Heart right ventricle (tissue), 16 donors: ENCODE measurements around the gene UBD. TPM values are rescaled to one million over a fixed set of nuclear protein-coding genes. Genes with fewer than 3 reads are reported as not detected.

Experiments used
- ATAC-seq, 8 donors: fragments of 200-7000 bp; cut with Tn5 transposase; one replicate each; pipeline ENCODE4 v1.9.1; 2020; ENCODE audit warnings: mild to moderate bottlenecking in 8 of 8, moderate library complexity in 8 of 8, moderate number of reproducible peaks in 1 of 8
- DNase-seq, 2 donors: peaks; one replicate each; pipeline ENCODE4 v3.0.0-alpha.2; 2020
- H3K27ac ChIP-seq, 10 donors: fragments of 200-600 bp; sonication (generic) in 2 of 10; one replicate each; pipeline versions ENCODE4 v1.5.0 to v1.8.0; 2020 to 2022; ENCODE audit warnings: mild to moderate bottlenecking in 3 of 10
- H3K27me3 ChIP-seq, 7 donors: fragments of 200-600 bp; one replicate each; pipeline ENCODE4 v1.8.0; 2021 to 2022; ENCODE audit warnings: mild to moderate bottlenecking in 2 of 7
- H3K36me3 ChIP-seq, 9 donors: fragments of 200-600 bp; sonication (generic) in 1 of 9; one replicate each; pipeline versions ENCODE4 v1.5.0 to v1.8.0; 2020 to 2022; ENCODE audit warnings: mild to moderate bottlenecking in 2 of 9
- H3K4me1 ChIP-seq, 9 donors: fragments of 200-600 bp; sonication (generic) in 1 of 9; one replicate each; pipeline versions ENCODE4 v1.5.0 to v1.8.0; 2020 to 2022; ENCODE audit warnings: mild to moderate bottlenecking in 4 of 9
- H3K4me3 ChIP-seq, 10 donors: fragments of 200-600 bp; sonication (generic) in 2 of 10; one replicate each; pipeline versions ENCODE4 v1.5.0 to v1.8.0; 2020 to 2022; ENCODE audit warnings: mild to moderate bottlenecking in 7 of 10, moderate library complexity in 2 of 10
- H3K9me3 ChIP-seq, 11 donors: fragments of 200-600 bp in 10 of 11; sonication (generic) in 2 of 11; one replicate each; pipeline versions ENCODE4 v1.5.0 to v1.8.0; 2013 to 2022; ENCODE audit warnings: mild to moderate bottlenecking in 2 of 11, control low read depth in 1 of 11, moderate library complexity in 1 of 11
- WGBS, 2 donors: extraction: QIAGEN DNeasy Blood & Tissue Kit; methylation state at CpG; one replicate each; pipeline ENCODE4 v1.1.7; 2013; ENCODE audit warnings: inconsistent platforms in 1 of 2; 5-methylcytosine and 5-hydroxymethylcytosine counted together
- intact Hi-C, 10 donors: fragments of 100-400 bp; cut with DNase I; formaldehyde crosslinking; loops; one replicate each; pipeline versions ENCODE4 v1.11.1 to v1.14.2; 2022
- polyA plus RNA-seq, 2 donors: library from polyadenylated mRNA; stranded (reverse); fragments of 200-250 nt; gene quantifications; one replicate each; pipeline ENCODE4 v1.2.3, GENCODE V29; 2013
- total RNA-seq, 10 donors: library from RNA; stranded (reverse); fragmentation: NEBNext Ultra II Directional in 3 of 10; extraction: Animal tissue kit (Norgen Biotek cat#: 25700) in 3 of 10; gene quantifications; one replicate each; pipeline versions ENCODE4 v1.2.1 to v1.2.4, GENCODE V29; 2021 to 2023
- TF ChIP-seq, protein P1 (sequence below), 9 donors: fragments of 200-600 bp; sonication (generic) in 2 of 9; IDR thresholded peaks; one replicate each; pipeline versions ENCODE4 v1.5.0 to v1.8.0; 2021 to 2022; ENCODE audit warnings: antibody characterized with exemption in 9 of 9, mild to moderate bottlenecking in 5 of 9, moderate library complexity in 1 of 9
- donor health status: Arrhythmogenic right ventricular cardiomyopathy.
- donor health status: ischemic (EF 13 %, LVEDD 7.1; RV severe dilation, severe dysfunction).
- donor health status: healthy with polysubstance abuse.
- donor health status: DM: no; HTN: yes; CAD: no.
- donor health status: DM: no; HTN: no; CAD: no.
- donor health status: ischemic (EF 25% LVEDD 6.9; RV normal size, moderate dysfunction).
- donor health status: ischemic (EF 25% LVEDD 5.7; RV mildly dilated, moderate dysfunction).
- donor health status: healthy.
- donor health status: DM: yes; HTN: yes; CAD: no.
- donor health status: Ischemic cardiomyopathy.
- donor health status: ischemic (EF 35%, LVEDD 5.7; RV mildly dilated, moderate dysfunction).
- donor health status: nonischemic (EF 11% LVEDD 7.7; RV severe dilation, severe dysfunction).
- donor health status: DM: yes; HTN: yes; CAD: no.
- donor health status: PGD.
- donor health status: ischemic (EF 29% LVEDD 5.4; RV normal size, mild dysfunction).
- donor health status: nonischemic (EF 23%, LVEDD 6.1; RV moderate dilation, normal function).

The UBD gene
- total and polyA plus RNA-seq, 12 donors: 0.23 to 53.8 (median 0.42) TPM; not detected in 7

GRCh38 chr6:29527126-29527525 is 32.4 kb downstream of the UBD start:
- H3K4me3 ChIP-seq: no peak overlapping the region
- H3K9me3 ChIP-seq: no peaks in the 10 kb centered on the region
- 79 to 91% methylated on average over 1 of the region's 1 CpG for WGBS, 2 donors
- TF ChIP-seq, protein P1, sequence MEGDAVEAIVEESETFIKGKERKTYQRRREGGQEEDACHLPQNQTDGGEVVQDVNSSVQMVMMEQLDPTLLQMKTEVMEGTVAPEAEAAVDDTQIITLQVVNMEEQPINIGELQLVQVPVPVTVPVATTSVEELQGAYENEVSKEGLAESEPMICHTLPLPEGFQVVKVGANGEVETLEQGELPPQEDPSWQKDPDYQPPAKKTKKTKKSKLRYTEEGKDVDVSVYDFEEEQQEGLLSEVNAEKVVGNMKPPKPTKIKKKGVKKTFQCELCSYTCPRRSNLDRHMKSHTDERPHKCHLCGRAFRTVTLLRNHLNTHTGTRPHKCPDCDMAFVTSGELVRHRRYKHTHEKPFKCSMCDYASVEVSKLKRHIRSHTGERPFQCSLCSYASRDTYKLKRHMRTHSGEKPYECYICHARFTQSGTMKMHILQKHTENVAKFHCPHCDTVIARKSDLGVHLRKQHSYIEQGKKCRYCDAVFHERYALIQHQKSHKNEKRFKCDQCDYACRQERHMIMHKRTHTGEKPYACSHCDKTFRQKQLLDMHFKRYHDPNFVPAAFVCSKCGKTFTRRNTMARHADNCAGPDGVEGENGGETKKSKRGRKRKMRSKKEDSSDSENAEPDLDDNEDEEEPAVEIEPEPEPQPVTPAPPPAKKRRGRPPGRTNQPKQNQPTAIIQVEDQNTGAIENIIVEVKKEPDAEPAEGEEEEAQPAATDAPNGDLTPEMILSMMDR (IDR thresholded peaks at IDR 0.05): no peak
- H3K4me1 ChIP-seq: no peaks in the 10 kb centered on the region
- intact Hi-C loops: no loop called here
- H3K27me3 ChIP-seq: peaks cover 0 to 17% (median 0%) of the 10 kb centered on the region in 7 donors
- no peak for ATAC-seq
- no peak for DNase-seq
- no peak overlapping the region for H3K27ac ChIP-seq
- no peaks in the 10 kb centered on the region for H3K36me3 ChIP-seq

- Histone ChIP-seq H3K36me3 (no peaks in the 10 kb centered on the region), H3K4me1 (no peaks in the 10 kb centered on the region), H3K27ac (no peak overlapping the region), H3K4me3 (no peak overlapping the region), H3K27me3 (peaks cover 0 to 17% (median 0%) of the 10 kb centered on the region in 7 donors), H3K9me3 (no peaks in the 10 kb centered on the region)
- ATAC-seq: no peak
- no peak for DNase-seq
- TF ChIP-seq, protein P1 (IDR thresholded peaks at IDR 0.05): no peak
- intact Hi-C loops: no loop called here
- WGBS, 2 donors: 0% methylated on average over 1 of the region's 1 CpG
Observed at GRCh38 chr6:29525311-29525639, 34.3 kb downstream of the UBD start.

DNA sequence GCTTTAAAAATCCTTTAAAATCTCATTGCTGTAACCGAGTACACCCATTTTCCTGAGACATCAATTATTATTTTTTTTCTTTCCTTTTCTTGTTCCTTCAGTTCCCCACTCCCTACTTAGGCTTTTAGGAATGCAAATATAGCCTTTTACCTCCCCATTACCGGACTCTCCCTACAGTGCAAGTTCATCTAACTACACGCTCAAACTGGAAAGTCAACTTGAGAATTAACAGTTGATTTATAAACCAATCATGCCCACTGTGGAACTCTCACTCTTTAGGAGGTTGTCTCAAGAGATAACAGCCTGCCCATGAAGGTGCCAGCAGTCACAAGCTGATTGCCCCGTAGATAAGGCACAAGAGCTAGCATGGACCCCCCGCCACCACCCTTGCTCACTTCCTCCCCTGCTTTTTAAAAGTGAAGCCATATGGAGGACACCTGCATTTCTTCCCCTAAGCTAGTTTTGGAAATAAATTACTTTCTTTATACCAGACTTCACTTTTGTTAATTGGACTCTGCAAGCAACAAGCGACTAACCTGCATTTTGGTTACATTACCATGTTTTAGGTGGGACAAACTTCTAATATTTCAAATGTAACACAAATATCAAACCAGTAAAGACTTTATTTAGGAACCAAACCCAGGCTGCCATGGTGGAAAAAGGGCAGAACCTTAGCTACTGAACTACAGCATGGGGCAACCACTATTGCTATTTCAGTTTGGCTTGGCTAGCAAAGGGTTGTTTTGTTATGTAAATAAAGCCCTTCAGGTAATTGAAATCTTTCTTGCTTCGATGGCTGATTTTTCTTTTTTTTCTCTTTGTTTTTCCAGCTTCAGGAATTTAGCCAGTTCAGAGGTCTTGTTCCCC is 34.9 kb downstream of the UBD start:
- intact Hi-C loops: no loop called here
- H3K4me1 ChIP-seq: no peaks in the 10 kb centered on the region
- ATAC-seq (no peak), DNase-seq (no peak)
- no peak overlapping the region for H3K27ac ChIP-seq
- 66 to 69% methylated on average over 7 of the region's 7 CpGs for WGBS, 2 donors
- H3K4me3 ChIP-seq: no peak overlapping the region
- no peaks in the 10 kb centered on the region for H3K9me3 ChIP-seq
- TF ChIP-seq, protein P1 (IDR thresholded peaks at IDR 0.05): no peak
- peaks cover 0 to 17% (median 0%) of the 10 kb centered on the region in 7 donors for H3K27me3 ChIP-seq
- no peaks in the 10 kb centered on the region for H3K36me3 ChIP-seq

DNA sequence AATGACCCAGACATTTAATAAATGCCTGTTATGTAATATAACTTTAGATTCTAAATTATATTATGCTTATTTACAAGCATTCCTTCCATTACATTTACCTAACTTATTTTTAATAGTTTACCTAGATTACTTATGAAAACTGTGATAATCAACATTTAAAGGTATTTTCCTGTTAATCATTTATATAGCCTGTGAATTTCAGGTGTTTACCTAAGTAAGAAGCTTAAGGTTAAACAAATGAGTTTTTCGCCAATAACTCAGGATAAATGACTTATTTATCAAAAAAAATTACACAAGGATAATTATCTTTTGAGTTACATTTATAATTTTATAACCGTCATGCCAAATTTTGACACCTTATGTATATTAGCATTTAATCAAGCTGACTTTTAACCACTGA is 35.5 kb downstream of the UBD start:
- ATAC-seq: no peak
- TF ChIP-seq, protein P1 (IDR thresholded peaks at IDR 0.05): no peak
- 68% methylated on average over 2 of the region's 2 CpGs for WGBS, 2 donors

More for the DNA sequence above, 35.5 kb downstream of the UBD start:
- Histone ChIP-seq H3K4me3 (no peak overlapping the region), H3K27me3 (peaks cover 0 to 17% (median 0%) of the 10 kb centered on the region in 7 donors), H3K36me3 (no peaks in the 10 kb centered on the region), H3K4me1 (no peaks in the 10 kb centered on the region), H3K27ac (no peak overlapping the region), H3K9me3 (no peaks in the 10 kb centered on the region)
- no peak for DNase-seq
- intact Hi-C loops: no loop called here
